GM12878 (cell line): ENCODE results near the gene LRFN2. TPM values are rescaled to one million over a fixed set of nuclear protein-coding genes. Genes with fewer than 3 reads are reported as not detected.

Source experiments
- ATAC-seq: fragments of 200-7000 bp; cut with Tn5 transposase; 3 replicates; pipeline ENCODE4 v1.9.1; 2020; ENCODE audit warnings: mild to moderate bottlenecking, moderate library complexity
- BruUV-seq: library from RNA; stranded (reverse); fragments of 400-500 nt; replicated peaks from 2 replicates; lab custom pipeline; 2021; lab: Mats Ljungman, UMichigan
- CTCF ChIA-PET: fragments of 300-600 bp; sonication (Branson Sonifier 250); formaldehyde crosslinking; extraction: SDS; loops from one replicate; lab custom pipeline; 2021; ENCODE audit warnings: inconsistent platforms; lab: Yijun Ruan, JAX
- POLR2A ChIA-PET: fragments of 350-600 bp; formaldehyde crosslinking; extraction: SDS; loops from one replicate; lab custom pipeline; 2021; ENCODE audit warnings: inconsistent platforms; lab: Charles Lee
- RAD21 ChIA-PET: fragments of 300-600 bp; sonication (Branson Sonifier 250); formaldehyde crosslinking; loops from one replicate; lab custom pipeline; 2023; ENCODE audit warnings: antibody characterized with exemption; ENCODE audit not compliant: unreplicated experiment; lab: Charles Lee
- SMC1A ChIA-PET: fragments of 300-600 bp; sonication (Branson Sonifier 250); formaldehyde crosslinking; loops from one replicate; lab custom pipeline; 2023; ENCODE audit not compliant: unreplicated experiment, uncharacterized antibody; lab: Charles Lee
- DNase-seq: peaks from one replicate; pipeline ENCODE4 v3.0.0-alpha.2; 2011; ENCODE audit warnings: low read depth, low spot score
- FAIRE-seq: peaks from 3 replicates; lab custom pipeline; 2011; peaks lifted over from hg19 to GRCh38; lab: Jason Lieb, UNC
- H2AFZ ChIP-seq: 2 replicates; pipeline ENCODE4 v1.6.0; 2011; ENCODE audit warnings: low read depth, low read length, control low read depth; ENCODE audit not compliant: control insufficient read depth
- H3K27ac ChIP-seq: 2 replicates; pipeline ENCODE4 v1.5.1; 2011; ENCODE audit warnings: control low read depth; ENCODE audit not compliant: control insufficient read depth, insufficient read depth
- H3K27me3 ChIP-seq, 2 experiments: replicated peaks in 1 of 2; 2 replicates each; pipeline versions ENCODE4 v1.6.0 to v1.6.1; 2011; ENCODE audit warnings: low read length in 1 of 2; ENCODE audit not compliant: control insufficient read depth in 2 of 2, insufficient read depth in 2 of 2
- H3K36me3 ChIP-seq, 2 experiments: 2 replicates each; pipeline ENCODE4 v1.5.1; 2011; ENCODE audit warnings: low read length in 1 of 2; ENCODE audit not compliant: control insufficient read depth in 2 of 2, insufficient read depth in 2 of 2
- H3K4me1 ChIP-seq: 2 replicates; pipeline ENCODE4 v1.6.1; 2011; ENCODE audit warnings: mild to moderate bottlenecking, low read length, moderate library complexity, mixed read lengths; ENCODE audit not compliant: control insufficient read depth, insufficient read depth
- H3K4me2 ChIP-seq: 2 replicates; pipeline ENCODE4 v1.6.0; 2011; ENCODE audit warnings: control low read depth; ENCODE audit not compliant: control insufficient read depth, insufficient read depth
- H3K4me3 ChIP-seq: fragments of 200-600 bp; sonication (generic); 2 replicates; pipeline ENCODE4 v1.5.1; 2016
- H3K79me2 ChIP-seq: 2 replicates; pipeline ENCODE4 v1.6.0; 2011; ENCODE audit warnings: low read length; ENCODE audit not compliant: control insufficient read depth, insufficient read depth
- H3K9ac ChIP-seq: 2 replicates; pipeline ENCODE4 v1.8.0; 2011; ENCODE audit warnings: low read length, control low read depth, mixed read lengths; ENCODE audit not compliant: control insufficient read depth, insufficient read depth
- H3K9me3 ChIP-seq: replicated peaks from 3 replicates; pipeline ENCODE4 v1.5.1; 2011; ENCODE audit warnings: mild to moderate bottlenecking, low read length; ENCODE audit not compliant: control insufficient read depth, insufficient read depth
- H4K20me1 ChIP-seq: 2 replicates; pipeline ENCODE4 v1.6.0; 2011; ENCODE audit not compliant: control insufficient read depth, insufficient read depth
- EGR1 ChIP-seq, 2 experiments: IDR thresholded peaks; 1 replicate in 1 of 2; 2 replicates in 1 of 2; pipeline ENCODE4 v1.6.1; 2011 to 2012; ENCODE audit warnings: low read depth in 2 of 2, low read length in 2 of 2, borderline replicate concordance in 1 of 2, mild to moderate bottlenecking in 1 of 2, moderate library complexity in 1 of 2
- SMC3 ChIP-seq: IDR thresholded peaks from 2 replicates; pipeline ENCODE4 v1.6.1; 2011; ENCODE audit warnings: low read length, improper control_type of control experiment, borderline replicate concordance
- SUPT20H ChIP-seq: IDR thresholded peaks from 2 replicates; pipeline ENCODE4 v1.6.1; 2011; ENCODE audit warnings: low read depth, mild to moderate bottlenecking, low read length, moderate library complexity, borderline replicate concordance; ENCODE audit not compliant: control insufficient read depth
- TCF3 ChIP-seq: IDR thresholded peaks from 2 replicates; pipeline ENCODE4 v1.6.1; 2012; ENCODE audit warnings: low read depth, mild to moderate bottlenecking, low read length, borderline replicate concordance; ENCODE audit not compliant: insufficient read depth
- YBX1 ChIP-seq: fragments of 450-650 bp; IDR thresholded peaks from 2 replicates; pipeline ENCODE4 v1.6.1; 2016; ENCODE audit warnings: antibody characterized with exemption
- ZZZ3 ChIP-seq: IDR thresholded peaks from 2 replicates; pipeline ENCODE4 v1.6.1; 2011; ENCODE audit warnings: low read depth; ENCODE audit not compliant: control insufficient read depth, insufficient read length
- WGBS: methylation state at CpG from one replicate; pipeline ENCODE4 v1.1.6; 2016; ENCODE audit warnings: low lambda C conversion rate; ENCODE audit not compliant: insufficient replicate concordance, insufficient coverage; ENCODE audit errors: missing lambda C conversion rate; 5-methylcytosine and 5-hydroxymethylcytosine counted together
- in situ Hi-C: fragments of 300-500 bp; cut with MboI; formaldehyde crosslinking; loops from 9 replicates; pipeline ENCODE4 v1.14.3; 2018; ENCODE audit warnings: mixed read lengths
- intact Hi-C: fragments of 100-400 bp; cut with micrococcal nuclease; formaldehyde crosslinking; loops from one replicate; pipeline ENCODE4 v1.14.2; 2022; ENCODE audit not compliant: unreplicated experiment
- polyA plus RNA-seq, 11 experiments: library from polyadenylated mRNA; depleted of rRNA in 4 of 11; unstranded in 6 of 11; stranded (reverse) in 5 of 11; fragments of >200 nt; fragmentation: Nextera tagmentation in 4 of 11; fragmentation: Illumina TruSeq in 1 of 11; extraction: Ambion mirVana in 4 of 11; extraction: Trizol in 1 of 11; gene quantifications; 1 replicate in 1 of 11; 2 replicates in 10 of 11; pipeline versions ENCODE4 v1.2.1 to v1.2.3, GENCODE V29; 2011 to 2016; ENCODE audit warnings: inconsistent platforms in 2 of 11, missing spikeins in 2 of 11, low read depth in 1 of 11
- total RNA-seq, 4 experiments: library from RNA; depleted of rRNA in 3 of 4; stranded (reverse); fragments of >200 nt in 3 of 4; fragmentation: Illumina TruSeq in 1 of 4; extraction: Trizol in 1 of 4; gene quantifications; 2 replicates each; pipeline versions ENCODE4 v1.2.1 to v1.2.3, GENCODE V29; 2013 to 2021
- TF ChIP-seq, protein P1 (sequence below): IDR thresholded peaks from 2 replicates; pipeline ENCODE4 v1.6.1; 2012; ENCODE audit warnings: low read depth, low read length, improper control_type of control experiment
- TF ChIP-seq, protein P2 (sequence below): fragments of 450-650 bp; IDR thresholded peaks from 2 replicates; pipeline ENCODE4 v1.6.1; 2017; ENCODE audit warnings: mild to moderate bottlenecking, low read depth, inconsistent platforms; ENCODE audit not compliant: poor library complexity, severe bottlenecking
- TF ChIP-seq, protein P3 (sequence below): fragments of 450-650 bp; IDR thresholded peaks from 2 replicates; pipeline ENCODE4 v1.6.1; 2018; ENCODE audit warnings: borderline replicate concordance, mild to moderate bottlenecking; ENCODE audit not compliant: partially characterized antibody

LRFN2 gene
- total and polyA plus RNA-seq, 10 of the 15 experiments (the other 5 are each of a cell fraction or from before 2014, with no cell fraction given) = not detected

DNA sequence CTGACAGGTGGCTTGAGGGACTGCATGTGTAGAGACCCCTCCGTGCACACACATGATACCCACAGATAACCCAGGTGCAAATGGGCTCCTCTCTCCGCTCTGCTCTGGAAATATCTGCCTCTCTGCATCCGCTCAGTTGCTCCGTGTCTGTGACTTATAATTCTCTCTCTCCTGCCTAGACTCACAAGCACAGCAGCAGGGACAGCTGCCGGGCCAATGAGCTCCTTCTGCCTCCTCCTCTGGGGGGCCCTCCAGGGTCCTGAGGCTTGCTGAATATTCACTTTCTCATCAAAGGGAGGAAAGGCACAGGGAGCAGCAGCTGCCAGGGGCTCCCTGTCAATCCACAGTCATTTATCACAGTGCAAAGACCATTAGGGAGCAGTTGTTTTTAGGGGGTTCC lies 24.1 kb downstream of the LRFN2 start:
- H3K9me3 ChIP-seq = no peaks in the 10 kb centered on the region
- no peaks in the 10 kb centered on the region for H3K4me1 ChIP-seq
- H3K36me3 ChIP-seq = no peaks in the 10 kb centered on the region
- ChIA-PET SMC1A (no interaction called here), POLR2A (no interaction called here), RAD21 (no interaction called here), CTCF (interaction anchor here (0.6 kb wide), 1 partner anchor 582 kb away, joined by 3 read pairs; no protein-coding TSS in a partner anchor)
- H3K4me3 ChIP-seq = no peak overlapping the region
- in situ Hi-C loops = no loop called here
- no peak overlapping the region for H3K4me2 ChIP-seq
- no peak overlapping the region for H3K27ac ChIP-seq
- BruUV-seq = no TSS peak
- no peaks in the 10 kb centered on the region for H3K79me2 ChIP-seq
- no peak overlapping the region for H3K9ac ChIP-seq
- intact Hi-C loops = no loop called here
- H3K27me3 ChIP-seq = no peaks in the 10 kb centered on the region; a peak in 1 of 4 replicates
- 13% methylated on average over 5 of the region's 5 CpGs for WGBS
- H2AFZ ChIP-seq = no peak overlapping the region
- TF ChIP-seq YBX1 = no peak
- TF ChIP-seq, protein P1, sequence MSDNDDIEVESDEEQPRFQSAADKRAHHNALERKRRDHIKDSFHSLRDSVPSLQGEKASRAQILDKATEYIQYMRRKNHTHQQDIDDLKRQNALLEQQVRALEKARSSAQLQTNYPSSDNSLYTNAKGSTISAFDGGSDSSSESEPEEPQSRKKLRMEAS = no peak
- TF ChIP-seq, protein P2, sequence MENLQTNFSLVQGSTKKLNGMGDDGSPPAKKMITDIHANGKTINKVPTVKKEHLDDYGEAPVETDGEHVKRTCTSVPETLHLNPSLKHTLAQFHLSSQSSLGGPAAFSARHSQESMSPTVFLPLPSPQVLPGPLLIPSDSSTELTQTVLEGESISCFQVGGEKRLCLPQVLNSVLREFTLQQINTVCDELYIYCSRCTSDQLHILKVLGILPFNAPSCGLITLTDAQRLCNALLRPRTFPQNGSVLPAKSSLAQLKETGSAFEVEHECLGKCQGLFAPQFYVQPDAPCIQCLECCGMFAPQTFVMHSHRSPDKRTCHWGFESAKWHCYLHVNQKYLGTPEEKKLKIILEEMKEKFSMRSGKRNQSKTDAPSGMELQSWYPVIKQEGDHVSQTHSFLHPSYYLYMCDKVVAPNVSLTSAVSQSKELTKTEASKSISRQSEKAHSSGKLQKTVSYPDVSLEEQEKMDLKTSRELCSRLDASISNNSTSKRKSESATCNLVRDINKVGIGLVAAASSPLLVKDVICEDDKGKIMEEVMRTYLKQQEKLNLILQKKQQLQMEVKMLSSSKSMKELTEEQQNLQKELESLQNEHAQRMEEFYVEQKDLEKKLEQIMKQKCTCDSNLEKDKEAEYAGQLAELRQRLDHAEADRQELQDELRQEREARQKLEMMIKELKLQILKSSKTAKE = no peak
- TF ChIP-seq SUPT20H = no peak
- TF ChIP-seq TCF3 = no peak
- TF ChIP-seq SMC3 = no peak
- TF ChIP-seq, protein P3, sequence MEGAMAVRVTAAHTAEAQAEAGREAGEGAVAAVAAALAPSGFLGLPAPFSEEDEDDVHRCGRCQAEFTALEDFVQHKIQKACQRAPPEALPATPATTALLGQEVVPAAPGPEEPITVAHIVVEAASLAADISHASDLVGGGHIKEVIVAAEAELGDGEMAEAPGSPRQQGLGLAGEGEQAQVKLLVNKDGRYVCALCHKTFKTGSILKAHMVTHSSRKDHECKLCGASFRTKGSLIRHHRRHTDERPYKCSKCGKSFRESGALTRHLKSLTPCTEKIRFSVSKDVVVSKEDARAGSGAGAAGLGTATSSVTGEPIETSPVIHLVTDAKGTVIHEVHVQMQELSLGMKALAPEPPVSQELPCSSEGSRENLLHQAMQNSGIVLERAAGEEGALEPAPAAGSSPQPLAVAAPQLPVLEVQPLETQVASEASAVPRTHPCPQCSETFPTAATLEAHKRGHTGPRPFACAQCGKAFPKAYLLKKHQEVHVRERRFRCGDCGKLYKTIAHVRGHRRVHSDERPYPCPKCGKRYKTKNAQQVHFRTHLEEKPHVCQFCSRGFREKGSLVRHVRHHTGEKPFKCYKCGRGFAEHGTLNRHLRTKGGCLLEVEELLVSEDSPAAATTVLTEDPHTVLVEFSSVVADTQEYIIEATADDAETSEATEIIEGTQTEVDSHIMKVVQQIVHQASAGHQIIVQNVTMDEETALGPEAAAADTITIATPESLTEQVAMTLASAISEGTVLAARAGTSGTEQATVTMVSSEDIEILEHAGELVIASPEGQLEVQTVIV = no peak
- no peak for TF ChIP-seq EGR1 (IDR thresholded peaks at IDR 0.05; ENCODE audit: borderline replicate concordance in 1 of 2, low read depth in 2 of 2, low read length in 2 of 2)
- no peak for TF ChIP-seq ZZZ3
- FAIRE-seq (no peak), DNase-seq (no peak), ATAC-seq (no peak)
- H4K20me1 ChIP-seq = no peaks in the 10 kb centered on the region
